Measurements from ENCODE around the gene SLC2A10. TPM values are rescaled to one million over a fixed set of nuclear protein-coding genes. Genes with fewer than 3 reads are reported as not detected.

SLC2A10 gene
- total RNA-seq, 1 experiment from 2014 or later: 9.6 TPM

- DNase-seq (no peak), ATAC-seq (no peak)
- BruUV-seq (replicated peaks): no TSS peak
- intact Hi-C loops (cut with micrococcal nuclease): no loop called here
- Histone ChIP-seq H3K9ac (ENCODE audit: low read length) (no peak overlapping the region), H3K9me2 (replicated peaks; ENCODE audit: low read length) (no peaks in the 10 kb centered on the region), H2AFZ (ENCODE audit: low read length) (no peak overlapping the region), H3K4me3 (ENCODE audit: low read length) (no peak overlapping the region), H4K20me1 (ENCODE audit: low read length) (no peaks in the 10 kb centered on the region), H3F3A (ENCODE audit: low read length, unreplicated experiment) (no peaks in the 10 kb centered on the region), H3K4me1 (ENCODE audit: insufficient read depth, low read length) (peaks cover 4% of the 10 kb centered on the region), H3K9me3 (ENCODE audit: low read length) (no peaks in the 10 kb centered on the region), H3K36me3 (ENCODE audit: low read depth, low read length) (no peaks in the 10 kb centered on the region), H3K79me2 (ENCODE audit: low read length) (no peaks in the 10 kb centered on the region), H3K4me2 (ENCODE audit: low read length) (no peak overlapping the region), H3K27me3 (ENCODE audit: low read length) (peaks cover 20% of the 10 kb centered on the region), H3K27ac (ENCODE audit: low read length) (no peak overlapping the region)
- TF ChIP-seq EZH2phosphoT487 (IDR thresholded peaks at IDR 0.05; ENCODE audit: borderline replicate concordance, low read length): no peak
- no peak for TF ChIP-seq EZH2 (IDR thresholded peaks at IDR 0.05; ENCODE audit: low read length, unreplicated experiment)
- CTCF ChIA-PET: no interaction called here
- POLR2A ChIA-PET (ENCODE audit: unreplicated experiment): interaction anchor here (0.6 kb wide), 1 partner anchor 139 kb away, joined by 3 read pairs; no protein-coding TSS in a partner anchor
Measured at GRCh38 chr20:46765506-46766120, 56.2 kb downstream of the SLC2A10 start.

GRCh38 chr20:46767127-46767761 is 57.8 kb downstream of the SLC2A10 start:
- Histone ChIP-seq H3K27me3 (ENCODE audit: low read length) (peaks cover 20% of the 10 kb centered on the region), H4K20me1 (ENCODE audit: low read length) (no peaks in the 10 kb centered on the region), H3K9me2 (replicated peaks; ENCODE audit: low read length) (no peaks in the 10 kb centered on the region), H3K79me2 (ENCODE audit: low read length) (no peaks in the 10 kb centered on the region), H2AFZ (ENCODE audit: low read length) (no peak overlapping the region), H3K27ac (ENCODE audit: low read length) (no peak overlapping the region), H3K9me3 (ENCODE audit: low read length) (no peaks in the 10 kb centered on the region), H3K4me2 (ENCODE audit: low read length) (no peak overlapping the region), H3F3A (ENCODE audit: low read length, unreplicated experiment) (no peaks in the 10 kb centered on the region), H3K4me3 (ENCODE audit: low read length) (no peak overlapping the region), H3K36me3 (ENCODE audit: low read depth, low read length) (no peaks in the 10 kb centered on the region), H3K4me1 (ENCODE audit: insufficient read depth, low read length) (peaks cover 8% of the 10 kb centered on the region), H3K9ac (ENCODE audit: low read length) (no peak overlapping the region)
- DNase-seq (peak; percentile 81), ATAC-seq (peak; percentile 75; the same call in 1 of the 2 replicates)
- CTCF ChIA-PET: no interaction called here
- BruUV-seq (replicated peaks): no TSS peak
- TF ChIP-seq EZH2phosphoT487 (IDR thresholded peaks at IDR 0.05; ENCODE audit: borderline replicate concordance, low read length) (no peak), CTCF (conservative IDR thresholded peaks at IDR 0.05; ENCODE audit: low read depth, low read length) (peak; percentile 96), EZH2 (IDR thresholded peaks at IDR 0.05; ENCODE audit: low read length, unreplicated experiment) (no peak)
- POLR2A ChIA-PET (ENCODE audit: unreplicated experiment): no interaction called here
- intact Hi-C loops (cut with micrococcal nuclease): no loop called here

- ChIA-PET POLR2A (ENCODE audit: unreplicated experiment) (no interaction called here), CTCF (no interaction called here)
- Histone ChIP-seq H3F3A (ENCODE audit: low read length, unreplicated experiment) (no peaks in the 10 kb centered on the region), H2AFZ (ENCODE audit: low read length) (0 out of 2 replicates have a peak overlapping the region, but pooled peaks have one; percentile 24), H3K9ac (ENCODE audit: low read length) (no peak overlapping the region), H4K20me1 (ENCODE audit: low read length) (no peaks in the 10 kb centered on the region), H3K79me2 (ENCODE audit: low read length) (no peaks in the 10 kb centered on the region), H3K4me3 (ENCODE audit: low read length) (no peak overlapping the region), H3K4me1 (ENCODE audit: insufficient read depth, low read length) (peaks cover 8% of the 10 kb centered on the region), H3K4me2 (ENCODE audit: low read length) (peak overlapping the region; percentile 67), H3K27ac (ENCODE audit: low read length) (no peak overlapping the region), H3K27me3 (ENCODE audit: low read length) (no peaks in the 10 kb centered on the region), H3K9me2 (replicated peaks; ENCODE audit: low read length) (no peaks in the 10 kb centered on the region), H3K9me3 (ENCODE audit: low read length) (no peaks in the 10 kb centered on the region), H3K36me3 (ENCODE audit: low read depth, low read length) (no peaks in the 10 kb centered on the region)
- DNase-seq (peak; percentile 51), ATAC-seq (no peak)
- intact Hi-C loops (cut with micrococcal nuclease): no loop called here
- TF ChIP-seq EZH2phosphoT487 (IDR thresholded peaks at IDR 0.05; ENCODE audit: borderline replicate concordance, low read length) (no peak), EZH2 (IDR thresholded peaks at IDR 0.05; ENCODE audit: low read length, unreplicated experiment) (no peak), CTCF (conservative IDR thresholded peaks at IDR 0.05; ENCODE audit: low read depth, low read length) (no peak)
- no TSS peak for BruUV-seq (replicated peaks)
Measured at GRCh38 chr20:46770330-46771194, 61.1 kb downstream of the SLC2A10 start.
